Suprapubic skin (tissue), 4 donors: Measurements from ENCODE around the gene ARHGAP6.

ENCODE experiments used
- CTCF ChIP-seq, 2 donors: fragments of 200-600 bp in 1 of 2; fragments of 450-650 bp in 1 of 2; sonication (generic) in 1 of 2; IDR thresholded peaks; one replicate each; pipeline ENCODE4 v1.5.1; 2016 to 2019; ENCODE audit warnings: antibody characterized with exemption in 2 of 2, mild to moderate bottlenecking in 1 of 2, moderate library complexity in 1 of 2
- EP300 ChIP-seq: sonication (generic); formaldehyde crosslinking; IDR thresholded peaks from one replicate; pipeline ENCODE4 v1.6.1; 2017; ENCODE audit warnings: antibody characterized with exemption
- POLR2A ChIP-seq, 2 donors: fragments of 450-650 bp; IDR thresholded peaks; one replicate each; pipeline ENCODE4 v1.6.1; 2017; ENCODE audit warnings: antibody characterized with exemption in 2 of 2, mild to moderate bottlenecking in 2 of 2, moderate library complexity in 2 of 2
- POLR2AphosphoS5 ChIP-seq, 3 donors: sonication (generic); formaldehyde crosslinking; IDR thresholded peaks; one replicate each; pipeline ENCODE4 v1.6.1; 2017; ENCODE audit warnings: antibody characterized with exemption in 3 of 3

GRCh38 chrX:11588097-11588496, 77.6 kb downstream of the ARHGAP6 start:
- TF ChIP-seq EP300 (no peak), CTCF (IDR thresholded peaks at IDR 0.05) (no peak), POLR2AphosphoS5 (IDR thresholded peaks at IDR 0.05) (no peak), POLR2A (IDR thresholded peaks at IDR 0.05) (no peak)
